Lower leg skin (tissue), 3 donors: Measurements from ENCODE around the gene STAP2.

Experiments used
- CTCF ChIP-seq, 3 donors: fragments of 450-650 bp; IDR thresholded peaks; one replicate each; pipeline ENCODE4 v1.5.1; 2016; ENCODE audit warnings: antibody characterized with exemption in 3 of 3, mild to moderate bottlenecking in 3 of 3, moderate library complexity in 2 of 3
- POLR2A ChIP-seq, 2 donors: fragments of 450-650 bp; IDR thresholded peaks; one replicate each; pipeline ENCODE4 v1.6.1; 2016 to 2017; ENCODE audit warnings: antibody characterized with exemption in 2 of 2, mild to moderate bottlenecking in 1 of 2, moderate library complexity in 1 of 2

GRCh38 chr19:4373013-4373367 is 34.4 kb upstream of the STAP2 start:
- TF ChIP-seq CTCF (IDR thresholded peaks at IDR 0.05) (no peak), POLR2A (IDR thresholded peaks at IDR 0.05) (no peak)
